ENCODE data around the gene ENKUR. TPM values are rescaled to one million over a fixed set of nuclear protein-coding genes. Genes with fewer than 3 reads are reported as not detected.

ENKUR gene
- total and polyA plus RNA-seq, 4 donors, result 0.08 to 0.15 (median 0.13) TPM

- no peak overlapping the region for H3K27ac ChIP-seq (ENCODE audit: low read depth in 1 of 2, low read length in 2 of 2)
- no peak overlapping the region for H3K4me3 ChIP-seq (ENCODE audit: low read depth in 1 of 3, low read length in 3 of 3)
- H3K9me3 ChIP-seq (ENCODE audit: control insufficient read depth in 4 of 4, low read length in 3 of 4), result no peaks in the 10 kb centered on the region
- no peaks in the 10 kb centered on the region for H3K27me3 ChIP-seq (ENCODE audit: control insufficient read depth in 4 of 4, insufficient read depth in 4 of 4, low read length in 3 of 4)
- no peak overlapping the region for H3K9ac ChIP-seq (ENCODE audit: low read depth in 1 of 2, low read length in 2 of 2)
- no peak for DNase-seq (ENCODE audit: low spot score)
- H3K36me3 ChIP-seq (ENCODE audit: control insufficient read depth in 4 of 4, insufficient read depth in 3 of 4, low read depth in 1 of 4, low read length in 3 of 4), result no peaks in the 10 kb centered on the region
- TF ChIP-seq, protein P1, sequence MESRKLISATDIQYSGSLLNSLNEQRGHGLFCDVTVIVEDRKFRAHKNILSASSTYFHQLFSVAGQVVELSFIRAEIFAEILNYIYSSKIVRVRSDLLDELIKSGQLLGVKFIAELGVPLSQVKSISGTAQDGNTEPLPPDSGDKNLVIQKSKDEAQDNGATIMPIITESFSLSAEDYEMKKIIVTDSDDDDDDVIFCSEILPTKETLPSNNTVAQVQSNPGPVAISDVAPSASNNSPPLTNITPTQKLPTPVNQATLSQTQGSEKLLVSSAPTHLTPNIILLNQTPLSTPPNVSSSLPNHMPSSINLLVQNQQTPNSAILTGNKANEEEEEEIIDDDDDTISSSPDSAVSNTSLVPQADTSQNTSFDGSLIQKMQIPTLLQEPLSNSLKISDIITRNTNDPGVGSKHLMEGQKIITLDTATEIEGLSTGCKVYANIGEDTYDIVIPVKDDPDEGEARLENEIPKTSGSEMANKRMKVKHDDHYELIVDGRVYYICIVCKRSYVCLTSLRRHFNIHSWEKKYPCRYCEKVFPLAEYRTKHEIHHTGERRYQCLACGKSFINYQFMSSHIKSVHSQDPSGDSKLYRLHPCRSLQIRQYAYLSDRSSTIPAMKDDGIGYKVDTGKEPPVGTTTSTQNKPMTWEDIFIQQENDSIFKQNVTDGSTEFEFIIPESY (IDR thresholded peaks at IDR 0.05), result no peak
- TF ChIP-seq RXRA (IDR thresholded peaks at IDR 0.05) (no peak), HNF4G (IDR thresholded peaks at IDR 0.05) (no peak), FOXA2 (IDR thresholded peaks at IDR 0.05) (no peak), REST (IDR thresholded peaks at IDR 0.05) (no peak), JUND (IDR thresholded peaks at IDR 0.05) (no peak), TAF1 (conservative IDR thresholded peaks at IDR 0.05) (no peak), FOXA1 (IDR thresholded peaks at IDR 0.05) (no peak), NR2F2 (IDR thresholded peaks at IDR 0.05) (no peak), YY1 (IDR thresholded peaks at IDR 0.05) (no peak), SP1 (IDR thresholded peaks at IDR 0.05) (no peak), EGR1 (IDR thresholded peaks at IDR 0.05; ENCODE audit: low read depth in 2 of 2) (no peak), MAX (IDR thresholded peaks at IDR 0.05) (no peak), GABPA (IDR thresholded peaks at IDR 0.05 in 1 of 2, conservative IDR thresholded peaks at IDR 0.05 in 1 of 2) (no peak), HNF4A (conservative IDR thresholded peaks at IDR 0.05) (no peak), CTCF (IDR thresholded peaks at IDR 0.05; ENCODE audit: low read depth, low read length, missing input control) (no peak)
- TF ChIP-seq, protein P2, sequence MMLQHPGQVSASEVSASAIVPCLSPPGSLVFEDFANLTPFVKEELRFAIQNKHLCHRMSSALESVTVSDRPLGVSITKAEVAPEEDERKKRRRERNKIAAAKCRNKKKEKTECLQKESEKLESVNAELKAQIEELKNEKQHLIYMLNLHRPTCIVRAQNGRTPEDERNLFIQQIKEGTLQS (IDR thresholded peaks at IDR 0.05), result no peak
- 96% methylated on average over 8 of the region's 8 CpGs for WGBS
- H3K4me1 ChIP-seq (ENCODE audit: control insufficient read depth in 4 of 4, insufficient read depth in 4 of 4, low read length in 3 of 4), result peaks cover 0 to 11% (median 3%) of the 10 kb centered on the region in 4 donors
These were observed 8.6 kb upstream of the ENKUR start for GRCh38 chr10:25024528-25024927.

- no peak for DNase-seq (ENCODE audit: low spot score)
- 63% methylated on average over 3 of the region's 3 CpGs for WGBS
- H3K9me3 ChIP-seq (ENCODE audit: control insufficient read depth in 4 of 4, low read length in 3 of 4), result no peaks in the 10 kb centered on the region
- no peaks in the 10 kb centered on the region for H3K27me3 ChIP-seq (ENCODE audit: control insufficient read depth in 4 of 4, insufficient read depth in 4 of 4, low read length in 3 of 4)
- peaks cover 0 to 10% (median 3%) of the 10 kb centered on the region in 4 donors for H3K4me1 ChIP-seq (ENCODE audit: control insufficient read depth in 4 of 4, insufficient read depth in 4 of 4, low read length in 3 of 4)
- H3K9ac ChIP-seq (ENCODE audit: low read depth in 1 of 2, low read length in 2 of 2), result no peak overlapping the region
- H3K36me3 ChIP-seq (ENCODE audit: control insufficient read depth in 4 of 4, insufficient read depth in 3 of 4, low read depth in 1 of 4, low read length in 3 of 4), result no peaks in the 10 kb centered on the region
- H3K4me3 ChIP-seq (ENCODE audit: low read depth in 1 of 3, low read length in 3 of 3), result no peak overlapping the region
- H3K27ac ChIP-seq (ENCODE audit: low read depth in 1 of 2, low read length in 2 of 2), result no peak overlapping the region
- TF ChIP-seq GABPA (IDR thresholded peaks at IDR 0.05 in 1 of 2, conservative IDR thresholded peaks at IDR 0.05 in 1 of 2), result peak in 1 of 2 donors; percentile 10
- TF ChIP-seq, protein P1 (IDR thresholded peaks at IDR 0.05), result no peak
These were observed 7.3 kb upstream of the ENKUR start for GRCh38 chr10:25023278-25023677.

Measured in liver (tissue), 9 donors.